Activated CD8-positive, alpha-beta memory T cell treated with anti-CD3 and anti-CD28 coated beads for 4 hours (primary cell): ENCODE measurements around the gene BBS2.
"Not testable (repeated sequence)": the region's sequence is repeated elsewhere in the genome, so short reads cannot be mapped to it uniquely, and the experiment has no call there.

Experiments used
- DNase-seq, 2 donors: peaks; one replicate each; pipeline ENCODE4 v3.0.0-alpha.2; 2020; ENCODE audit warnings: low read depth in 2 of 2

The BBS2 gene

GRCh38 chr16:56520251-56520577, 390 bp upstream of the BBS2 start:
- no peak for DNase-seq

GRCh38 chr16:56518425-56518824, 1.4 kb downstream of the BBS2 start:
- DNase-seq: no peak

GRCh38 chr16:56517206-56517605, 2.6 kb downstream of the BBS2 start:
- DNase-seq: no peak

- no peak for DNase-seq
Observed at GRCh38 chr16:56515665-56516064, 4.2 kb downstream of the BBS2 start.

GRCh38 chr16:56514845-56515244, 5.0 kb downstream of the BBS2 start:
- DNase-seq: no peak

GRCh38 chr16:56513972-56514371, 5.9 kb downstream of the BBS2 start:
- peak in 1 of 2 donors; percentile 10 for DNase-seq

- no peak for DNase-seq
Observed at GRCh38 chr16:56513091-56513490, 6.7 kb downstream of the BBS2 start.

- DNase-seq: no peak
Observed at GRCh38 chr16:56512025-56512424, 7.8 kb downstream of the BBS2 start.

- no peak for DNase-seq
Observed at GRCh38 chr16:56510544-56510943, 9.3 kb downstream of the BBS2 start.

GRCh38 chr16:56506941-56507340, 12.9 kb downstream of the BBS2 start:
- DNase-seq: no peak

GRCh38 chr16:56505181-56505580, 14.6 kb downstream of the BBS2 start:
- no peak for DNase-seq

- no peak for DNase-seq
Observed at GRCh38 chr16:56493815-56494214, 26.0 kb downstream of the BBS2 start.

- no peak for DNase-seq
Observed at GRCh38 chr16:56493126-56493525, 26.7 kb downstream of the BBS2 start.

GRCh38 chr16:56491657-56492261, 28.1 kb downstream of the BBS2 start:
- DNase-seq: no peak

- DNase-seq: not testable (repeated sequence)
Observed at GRCh38 chr16:56488868-56489267, 31.0 kb downstream of the BBS2 start.

GRCh38 chr16:56488035-56488434, 31.8 kb downstream of the BBS2 start:
- DNase-seq: no peak

GRCh38 chr16:56483394-56483793, 36.4 kb downstream of the BBS2 start:
- no peak for DNase-seq

GRCh38 chr16:56482683-56483236, 37.1 kb downstream of the BBS2 start:
- DNase-seq: no peak

- DNase-seq: no peak
Observed at GRCh38 chr16:56481468-56482122, 38.2 kb downstream of the BBS2 start.

GRCh38 chr16:56480776-56481467, 38.9 kb downstream of the BBS2 start:
- DNase-seq: no peak

- no peak for DNase-seq
Observed at GRCh38 chr16:56479469-56479868, 40.4 kb downstream of the BBS2 start.

- DNase-seq: no peak
Observed at GRCh38 chr16:56478281-56479049, 41.4 kb downstream of the BBS2 start.
